GM18499 (cell line): Measurements from ENCODE around the gene PSMD2.

Source experiments
- ATAC-seq: cut with Tn5 transposase; IDR thresholded peaks from one replicate; pipeline ENCODE4 v1.9.1; 2021; ENCODE audit warnings: moderate number of reproducible peaks; ENCODE audit not compliant: insufficient read depth, unreplicated experiment

The PSMD2 gene

GRCh38 chr3:184353546-184353941, 54.5 kb downstream of the PSMD2 start:
- ATAC-seq, result no peak

GRCh38 chr3:184354121-184354728, 55.2 kb downstream of the PSMD2 start:
- no peak for ATAC-seq

- ATAC-seq, result no peak
Measured at GRCh38 chr3:184354754-184355153, 55.7 kb downstream of the PSMD2 start.

GRCh38 chr3:184355261-184356040, 56.4 kb downstream of the PSMD2 start:
- no peak for ATAC-seq

- no peak for ATAC-seq
Measured at GRCh38 chr3:184357248-184358123, 58.4 kb downstream of the PSMD2 start.

- ATAC-seq, result no peak
Measured at GRCh38 chr3:184358124-184358767, 59.2 kb downstream of the PSMD2 start.
